Ovary (tissue), 9 donors: ENCODE measurements around the gene CPNE1. TPM values are rescaled to one million over a fixed set of nuclear protein-coding genes. Genes with fewer than 3 reads are reported as not detected.

Source experiments
- DNase-seq, 5 donors: peaks; one replicate each; pipeline ENCODE4 v3.0.0-alpha.2; 2019 to 2020
- H3K27ac ChIP-seq, 2 donors: fragments of 200-600 bp; one replicate each; pipeline versions ENCODE4 v1.5.1 to v1.8.0; 2019 to 2022
- H3K27me3 ChIP-seq: fragments of 200-600 bp; one replicate; pipeline ENCODE4 v1.8.0; 2022
- H3K36me3 ChIP-seq: fragments of 200-600 bp; sonication (generic); one replicate; pipeline ENCODE4 v1.5.1; 2019
- H3K4me1 ChIP-seq: one replicate; pipeline ENCODE4 v1.8.1; 2013; ENCODE audit warnings: mild to moderate bottlenecking, moderate library complexity; ENCODE audit not compliant: insufficient read depth
- H3K4me3 ChIP-seq: fragments of 200-600 bp; sonication (generic); one replicate; pipeline ENCODE4 v1.5.1; 2017
- H3K9me3 ChIP-seq, 2 donors: fragments of 200-600 bp in 1 of 2; sonication (generic) in 1 of 2; one replicate each; pipeline versions ENCODE4 v1.5.1 to v1.8.1; 2013 to 2019; ENCODE audit warnings: mild to moderate bottlenecking in 1 of 2, moderate library complexity in 1 of 2
- EP300 ChIP-seq: sonication (generic); formaldehyde crosslinking; IDR thresholded peaks from one replicate; pipeline ENCODE4 v1.6.1; 2017; ENCODE audit warnings: antibody characterized with exemption
- POLR2A ChIP-seq: fragments of 450-650 bp; IDR thresholded peaks from one replicate; pipeline ENCODE4 v1.6.1; 2017; ENCODE audit warnings: antibody characterized with exemption, mild to moderate bottlenecking, moderate library complexity
- WGBS, 3 donors: extraction: QIAGEN DNeasy Blood & Tissue Kit in 1 of 3; methylation state at CpG; one replicate each; pipeline versions ENCODE4 v1.1.5 to v1.1.7; 2013 to 2017; 5-methylcytosine and 5-hydroxymethylcytosine counted together
- intact Hi-C, 4 donors: fragments of 100-400 bp; cut with DNase I; formaldehyde crosslinking; loops; one replicate each; pipeline versions ENCODE4 v1.11.0 to v1.15.1; 2022 to 2023
- polyA plus RNA-seq, 2 donors: library from polyadenylated mRNA; stranded (reverse); fragments of 200-250 nt in 1 of 2; fragments of 350-450 nt in 1 of 2; fragmentation: Illumina TruSeq in 1 of 2; extraction: RNeasy Lipid Tissue Mini Kit (QIAGEN cat#74804) in 1 of 2; gene quantifications; one replicate each; pipeline ENCODE4 v1.2.3, GENCODE V29; 2013 to 2014
- small RNA-seq: library from RNA; depleted of rRNA; stranded (forward); fragments of <200 nt; gene quantifications from one replicate; pipeline ENCODE3, GENCODE V24; 2016
- total RNA-seq, 7 donors: library from RNA; depleted of rRNA in 2 of 7; stranded (reverse); fragments of >200 nt in 2 of 7; fragmentation: NEBNext Ultra II Directional in 3 of 7; extraction: Animal tissue kit (Norgen Biotek cat#: 25700) in 3 of 7; gene quantifications; one replicate each; pipeline versions ENCODE4 v1.1.0 to v1.2.4, GENCODE V29; 2016 to 2023
- TF ChIP-seq, protein P1 (sequence below), 3 donors: fragments of 450-650 bp in 2 of 3; fragments of 200-600 bp in 1 of 3; IDR thresholded peaks; one replicate each; pipeline versions ENCODE4 v1.5.1 to v1.8.0; 2016 to 2022; ENCODE audit warnings: antibody characterized with exemption in 3 of 3, mild to moderate bottlenecking in 1 of 3
- donor health status: DM: no; HTN: no; CAD: no; lungs with moderate emphysema.
- donor health status: DM: no; HTN: no; CAD: no.
- donor health status: Bipolar disorder and iron deficiency.
- donor health status: DM: yes; HTN: yes; CAD: no.
- donor health status: DM: no; HTN: no; CAD: no.
- donor health status: DM: yes; HTN: yes; CAD: no.

The CPNE1 gene
- total and polyA plus RNA-seq, 9 donors, result 97.5 to 173 (median 157) TPM

- 86 to 89% (median 88%) methylated on average over 8 of the region's 8 CpGs for WGBS, 3 donors
- H3K9me3 ChIP-seq, result no peaks in the 10 kb centered on the region
- no peak overlapping the region for H3K4me3 ChIP-seq
- TF ChIP-seq POLR2A (no peak), EP300 (no peak)
- TF ChIP-seq, protein P1, sequence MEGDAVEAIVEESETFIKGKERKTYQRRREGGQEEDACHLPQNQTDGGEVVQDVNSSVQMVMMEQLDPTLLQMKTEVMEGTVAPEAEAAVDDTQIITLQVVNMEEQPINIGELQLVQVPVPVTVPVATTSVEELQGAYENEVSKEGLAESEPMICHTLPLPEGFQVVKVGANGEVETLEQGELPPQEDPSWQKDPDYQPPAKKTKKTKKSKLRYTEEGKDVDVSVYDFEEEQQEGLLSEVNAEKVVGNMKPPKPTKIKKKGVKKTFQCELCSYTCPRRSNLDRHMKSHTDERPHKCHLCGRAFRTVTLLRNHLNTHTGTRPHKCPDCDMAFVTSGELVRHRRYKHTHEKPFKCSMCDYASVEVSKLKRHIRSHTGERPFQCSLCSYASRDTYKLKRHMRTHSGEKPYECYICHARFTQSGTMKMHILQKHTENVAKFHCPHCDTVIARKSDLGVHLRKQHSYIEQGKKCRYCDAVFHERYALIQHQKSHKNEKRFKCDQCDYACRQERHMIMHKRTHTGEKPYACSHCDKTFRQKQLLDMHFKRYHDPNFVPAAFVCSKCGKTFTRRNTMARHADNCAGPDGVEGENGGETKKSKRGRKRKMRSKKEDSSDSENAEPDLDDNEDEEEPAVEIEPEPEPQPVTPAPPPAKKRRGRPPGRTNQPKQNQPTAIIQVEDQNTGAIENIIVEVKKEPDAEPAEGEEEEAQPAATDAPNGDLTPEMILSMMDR (IDR thresholded peaks at IDR 0.05), result no peak
- no peaks in the 10 kb centered on the region for H3K27me3 ChIP-seq
- H3K36me3 ChIP-seq, result no peaks in the 10 kb centered on the region
- DNase-seq, result no peak
- no peaks in the 10 kb centered on the region for H3K4me1 ChIP-seq
- intact Hi-C loops, result no loop called here
- H3K27ac ChIP-seq, result no peak overlapping the region
These were observed 86.2 kb downstream of the CPNE1 start for GRCh38 chr20:35578469-35578868.

- Histone ChIP-seq H3K4me1 (no peaks in the 10 kb centered on the region), H3K4me3 (no peak overlapping the region), H3K36me3 (no peaks in the 10 kb centered on the region), H3K27ac (no peak overlapping the region), H3K27me3 (no peaks in the 10 kb centered on the region), H3K9me3 (no peaks in the 10 kb centered on the region)
- no peak for DNase-seq
- TF ChIP-seq POLR2A, result no peak
- intact Hi-C loops, result no loop called here
- 65 to 70% (median 69%) methylated on average over 3 of the region's 3 CpGs for WGBS, 3 donors
These were observed 87.9 kb downstream of the CPNE1 start for GRCh38 chr20:35576816-35577215.

Small RNA genes lying within 50 kb of the gene (small RNA-seq; reads per million reads assigned to genes)
- gene RNU6-759P (not detected), gene RPL37P1 (not detected)

Other genes starting within 250 kb of the CPNE1 start
- under 1 TPM in 2 of 7 donors, not detected in 5; 0.33 to 0.36 TPM for gene GDF5, start 226.7 kb downstream of the CPNE1 start, total RNA-seq
- gene GDF5, start 226.7 kb downstream of the CPNE1 start, polyA plus RNA-seq, result not detected
- 10 to 100 TPM; 20.6 to 44.2 (median 27.9) TPM for gene CEP250, start 209.3 kb downstream of the CPNE1 start, total RNA-seq
- gene CEP250, start 209.3 kb downstream of the CPNE1 start, polyA plus RNA-seq, result 10 to 100 TPM; 11.7 to 16.0 TPM
- not detected for gene C20orf173, start 135.2 kb downstream of the CPNE1 start, total RNA-seq
- not detected for gene C20orf173, start 135.2 kb downstream of the CPNE1 start, polyA plus RNA-seq
- 100 to 1,000 TPM; 168 to 278 (median 221) TPM for gene ERGIC3, start 122.8 kb downstream of the CPNE1 start, total RNA-seq
- 100 to 1,000 TPM; 212 to 354 TPM for gene ERGIC3, start 122.8 kb downstream of the CPNE1 start, polyA plus RNA-seq
- gene SPAG4, start 49.1 kb downstream of the CPNE1 start, total RNA-seq, result 10 to 100 TPM in 2 of 7 donors, 1 to 10 TPM in 5; 6.3 to 12.8 (median 9.9) TPM
- gene SPAG4, start 49.1 kb downstream of the CPNE1 start, polyA plus RNA-seq, result 1 to 10 TPM in 1 of 2 donors, under 1 TPM in 1; 1.00 to 4.4 TPM
- 100 to 1,000 TPM in 5 of 7 donors, 10 to 100 TPM in 2; 30.0 to 130 (median 107) TPM for gene RBM12, start within 50 bp of the CPNE1 start, total RNA-seq
- gene RBM12, start within 50 bp of the CPNE1 start, polyA plus RNA-seq, result 10 to 100 TPM; 20.4 to 63.5 TPM
- gene NFS1, start 34.5 kb upstream of the CPNE1 start, total RNA-seq, result 10 to 100 TPM; 17.3 to 33.7 (median 29.4) TPM
- gene NFS1, start 34.5 kb upstream of the CPNE1 start, polyA plus RNA-seq, result 10 to 100 TPM; 26.8 to 58.1 TPM
- gene ROMO1, start 34.5 kb upstream of the CPNE1 start, total RNA-seq, result 100 to 1,000 TPM in 6 of 7 donors, 10 to 100 TPM in 1; 98.7 to 404 (median 112) TPM
- 100 to 1,000 TPM in 1 of 2 donors, 10 to 100 TPM in 1; 23.2 to 195 TPM for gene ROMO1, start 34.5 kb upstream of the CPNE1 start, polyA plus RNA-seq
- 100 to 1,000 TPM; 277 to 389 (median 356) TPM for gene RBM39, start 77.4 kb upstream of the CPNE1 start, total RNA-seq
- 100 to 1,000 TPM; 247 to 269 TPM for gene RBM39, start 77.4 kb upstream of the CPNE1 start, polyA plus RNA-seq
- gene PHF20, start 107.1 kb upstream of the CPNE1 start, total RNA-seq, result 10 to 100 TPM; 41.4 to 70.0 (median 48.0) TPM
- 10 to 100 TPM; 17.6 to 35.1 TPM for gene PHF20, start 107.1 kb upstream of the CPNE1 start, polyA plus RNA-seq